ENCODE results near the gene MTHFSD.
A peak's percentile ranks its signal among the peaks of the same experiment; 100 is the strongest.

Gene MTHFSD, protein sequence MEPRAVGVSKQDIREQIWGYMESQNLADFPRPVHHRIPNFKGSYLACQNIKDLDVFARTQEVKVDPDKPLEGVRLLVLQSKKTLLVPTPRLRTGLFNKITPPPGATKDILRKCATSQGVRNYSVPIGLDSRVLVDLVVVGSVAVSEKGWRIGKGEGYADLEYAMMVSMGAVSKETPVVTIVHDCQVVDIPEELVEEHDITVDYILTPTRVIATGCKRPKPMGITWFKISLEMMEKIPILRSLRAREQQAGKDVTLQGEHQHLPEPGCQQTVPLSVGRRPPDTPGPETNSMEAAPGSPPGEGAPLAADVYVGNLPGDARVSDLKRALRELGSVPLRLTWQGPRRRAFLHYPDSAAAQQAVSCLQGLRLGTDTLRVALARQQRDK

DNA sequence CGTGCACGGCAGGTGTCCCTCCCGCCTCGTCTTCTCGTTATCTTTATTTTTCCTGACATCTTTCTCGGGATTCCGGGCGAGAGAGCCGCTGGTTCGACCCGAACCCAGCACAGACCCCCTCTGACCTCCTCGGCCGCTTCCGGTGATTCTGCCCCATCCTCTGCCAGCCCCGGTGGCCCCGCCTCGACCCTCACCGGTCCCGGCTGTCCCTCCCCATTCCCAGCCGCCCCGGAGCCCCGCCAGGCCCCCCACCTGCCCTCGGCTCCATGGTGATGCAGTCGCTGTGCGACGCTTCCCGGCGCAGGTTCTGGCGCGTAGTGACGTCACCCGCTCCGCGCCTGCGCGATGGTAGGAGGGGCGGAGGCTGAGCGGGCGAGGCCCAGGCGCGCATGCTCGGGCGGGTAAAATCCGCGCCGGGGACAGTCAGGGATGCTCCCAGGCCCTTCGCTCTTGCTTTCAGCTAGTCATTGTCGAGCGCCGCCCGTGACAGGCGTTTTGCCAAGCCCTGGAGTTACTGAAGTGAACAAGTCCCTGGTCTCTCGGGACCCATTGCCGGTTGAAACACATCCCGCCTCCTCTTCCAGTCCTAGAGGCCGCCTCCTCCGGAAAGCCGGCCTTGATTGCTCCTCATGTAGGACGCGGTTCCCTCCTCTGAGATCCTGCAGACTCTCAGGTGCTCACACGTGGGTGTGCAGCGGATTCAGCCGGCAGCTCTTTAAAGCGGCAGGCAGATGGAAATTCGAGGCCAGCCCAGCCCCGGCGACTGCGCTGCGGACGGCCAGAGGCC lies at the start of gene MTHFSD:
Gene MTHFSD, minus strand, starts transcription at position 319 of the 787 bp plus-strand sequence. Its CDS starts 51 bp downstream, at position 268.
- no peaks in the 10 kb centered on the region for H3K9me3 ChIP-seq (ENCODE audit: severe bottlenecking)
- peaks cover 24% of the 10 kb centered on the region for H3K36me3 ChIP-seq (ENCODE audit: low read depth)
- peak within 1 kb of the TSS; percentile 23 for H3K27ac ChIP-seq (ENCODE audit: poor library complexity, severe bottlenecking)
- ATAC-seq (ENCODE audit: low read depth) (peak; percentile 88), DNase-seq (ENCODE audit: low spot score) (peak; percentile 89)
- H3K4me3 ChIP-seq (ENCODE audit: severe bottlenecking), result peak within 1 kb of the TSS; percentile 93
- TF ChIP-seq, protein P1, sequence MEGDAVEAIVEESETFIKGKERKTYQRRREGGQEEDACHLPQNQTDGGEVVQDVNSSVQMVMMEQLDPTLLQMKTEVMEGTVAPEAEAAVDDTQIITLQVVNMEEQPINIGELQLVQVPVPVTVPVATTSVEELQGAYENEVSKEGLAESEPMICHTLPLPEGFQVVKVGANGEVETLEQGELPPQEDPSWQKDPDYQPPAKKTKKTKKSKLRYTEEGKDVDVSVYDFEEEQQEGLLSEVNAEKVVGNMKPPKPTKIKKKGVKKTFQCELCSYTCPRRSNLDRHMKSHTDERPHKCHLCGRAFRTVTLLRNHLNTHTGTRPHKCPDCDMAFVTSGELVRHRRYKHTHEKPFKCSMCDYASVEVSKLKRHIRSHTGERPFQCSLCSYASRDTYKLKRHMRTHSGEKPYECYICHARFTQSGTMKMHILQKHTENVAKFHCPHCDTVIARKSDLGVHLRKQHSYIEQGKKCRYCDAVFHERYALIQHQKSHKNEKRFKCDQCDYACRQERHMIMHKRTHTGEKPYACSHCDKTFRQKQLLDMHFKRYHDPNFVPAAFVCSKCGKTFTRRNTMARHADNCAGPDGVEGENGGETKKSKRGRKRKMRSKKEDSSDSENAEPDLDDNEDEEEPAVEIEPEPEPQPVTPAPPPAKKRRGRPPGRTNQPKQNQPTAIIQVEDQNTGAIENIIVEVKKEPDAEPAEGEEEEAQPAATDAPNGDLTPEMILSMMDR (IDR thresholded peaks at IDR 0.05; ENCODE audit: poor library complexity, severe bottlenecking), result no peak
- no peaks in the 10 kb centered on the region for H3K27me3 ChIP-seq (ENCODE audit: insufficient read depth, poor library complexity, severe bottlenecking)
- peaks cover 4% of the 10 kb centered on the region for H3K4me1 ChIP-seq (ENCODE audit: insufficient read depth, poor library complexity, severe bottlenecking)

DNA sequence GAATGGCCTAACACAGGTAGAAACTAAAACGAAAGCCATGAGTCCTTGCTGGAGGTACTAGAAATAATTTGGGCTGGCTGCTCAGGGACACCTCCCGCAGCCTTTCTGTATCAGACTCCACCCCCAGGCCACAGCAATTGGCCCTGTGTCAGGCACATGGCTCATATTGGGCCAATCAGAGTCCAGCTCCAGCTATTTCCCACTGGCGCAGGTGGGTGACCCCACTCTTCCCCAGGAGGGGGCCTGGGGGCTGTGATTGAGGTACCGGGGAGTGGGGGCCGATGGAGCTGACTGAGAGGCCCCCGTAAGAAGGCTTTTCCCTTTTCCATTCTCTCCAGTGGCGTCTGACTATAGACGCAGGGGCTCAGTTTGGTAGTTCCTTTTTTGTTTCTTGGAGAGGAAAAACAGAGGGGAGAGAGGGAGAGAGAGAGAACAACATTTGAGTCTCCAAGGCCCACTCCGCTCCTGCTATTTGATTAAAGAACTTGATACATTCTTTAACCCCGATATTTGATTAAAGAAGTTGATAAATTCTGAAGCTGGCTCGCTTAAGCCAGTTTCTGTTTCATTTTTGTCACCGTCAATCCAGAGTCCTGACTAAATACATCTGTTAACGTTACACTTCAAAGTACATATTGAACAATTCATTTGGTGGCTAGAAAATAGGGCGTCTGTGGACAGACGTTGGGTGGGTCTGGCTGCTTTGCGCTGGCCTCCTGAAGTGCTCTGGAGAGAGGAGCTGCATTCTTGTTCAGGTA lies 49.6 kb upstream of the MTHFSD start:
- no peak overlapping the region for H3K4me3 ChIP-seq (ENCODE audit: severe bottlenecking)
- H3K27me3 ChIP-seq (ENCODE audit: insufficient read depth, poor library complexity, severe bottlenecking), result no peaks in the 10 kb centered on the region
- TF ChIP-seq, protein P1 (IDR thresholded peaks at IDR 0.05; ENCODE audit: poor library complexity, severe bottlenecking), result no peak
- no peaks in the 10 kb centered on the region for H3K9me3 ChIP-seq (ENCODE audit: severe bottlenecking)
- no peak for ATAC-seq (ENCODE audit: low read depth)
- no peaks in the 10 kb centered on the region for H3K36me3 ChIP-seq (ENCODE audit: low read depth)
- peaks cover 4% of the 10 kb centered on the region for H3K4me1 ChIP-seq (ENCODE audit: insufficient read depth, poor library complexity, severe bottlenecking)
- H3K27ac ChIP-seq (ENCODE audit: poor library complexity, severe bottlenecking), result no peak overlapping the region
- no peak for DNase-seq (ENCODE audit: low spot score)

GRCh38 chr16:86602521-86602920 lies 47.5 kb upstream of the MTHFSD start:
- no peak overlapping the region for H3K4me3 ChIP-seq (ENCODE audit: severe bottlenecking)
- TF ChIP-seq, protein P1 (IDR thresholded peaks at IDR 0.05; ENCODE audit: poor library complexity, severe bottlenecking), result no peak
- H3K27me3 ChIP-seq (ENCODE audit: insufficient read depth, poor library complexity, severe bottlenecking), result no peaks in the 10 kb centered on the region
- DNase-seq (ENCODE audit: low spot score) (no peak), ATAC-seq (ENCODE audit: low read depth) (no peak)
- no peaks in the 10 kb centered on the region for H3K36me3 ChIP-seq (ENCODE audit: low read depth)
- no peak overlapping the region for H3K27ac ChIP-seq (ENCODE audit: poor library complexity, severe bottlenecking)
- H3K4me1 ChIP-seq (ENCODE audit: insufficient read depth, poor library complexity, severe bottlenecking), result no peaks in the 10 kb centered on the region
- no peaks in the 10 kb centered on the region for H3K9me3 ChIP-seq (ENCODE audit: severe bottlenecking)

GRCh38 chr16:86601356-86601755 lies 46.3 kb upstream of the MTHFSD start:
- Histone ChIP-seq H3K9me3 (ENCODE audit: severe bottlenecking) (no peaks in the 10 kb centered on the region), H3K4me1 (ENCODE audit: insufficient read depth, poor library complexity, severe bottlenecking) (no peaks in the 10 kb centered on the region), H3K27me3 (ENCODE audit: insufficient read depth, poor library complexity, severe bottlenecking) (no peaks in the 10 kb centered on the region), H3K27ac (ENCODE audit: poor library complexity, severe bottlenecking) (no peak overlapping the region), H3K4me3 (ENCODE audit: severe bottlenecking) (no peak overlapping the region), H3K36me3 (ENCODE audit: low read depth) (no peaks in the 10 kb centered on the region)
- TF ChIP-seq, protein P1 (IDR thresholded peaks at IDR 0.05; ENCODE audit: poor library complexity, severe bottlenecking), result no peak
- ATAC-seq (ENCODE audit: low read depth) (no peak), DNase-seq (ENCODE audit: low spot score) (no peak)
